Prostate gland (tissue), 2 donors: ENCODE results near the gene RAB2B. TPM values are rescaled to one million over a fixed set of nuclear protein-coding genes. Genes with fewer than 3 reads are reported as not detected.

Experiments used
- DNase-seq: peaks from one replicate; pipeline ENCODE4 v3.0.0-alpha.2; 2019; ENCODE audit warnings: low spot score
- H3K27ac ChIP-seq, 2 donors: fragments of 200-600 bp; sonication (generic); 2 replicates each; pipeline ENCODE4 v1.5.1; 2017 to 2019
- H3K27me3 ChIP-seq: fragments of 200-600 bp; sonication (generic); replicated peaks from 2 replicates; pipeline ENCODE4 v1.5.1; 2019; ENCODE audit not compliant: insufficient read depth
- H3K36me3 ChIP-seq, 2 donors: fragments of 200-600 bp; sonication (generic); 1 replicate in 1 of 2; 2 replicates in 1 of 2; pipeline versions ENCODE4 v1.5.1 to v1.8.1; 2017 to 2019
- H3K4me1 ChIP-seq: fragments of 200-600 bp; sonication (generic); replicated peaks from 2 replicates; pipeline ENCODE4 v1.5.1; 2019
- H3K4me3 ChIP-seq, 2 donors: fragments of 200-600 bp; sonication (generic); 2 replicates each; pipeline ENCODE4 v1.5.1; 2017 to 2019
- H3K9me3 ChIP-seq: fragments of 200-600 bp; sonication (generic); 2 replicates; pipeline ENCODE4 v1.5.1; 2017
- CTCF ChIP-seq, 4 experiments: fragments of 200-600 bp in 2 of 4; fragments of 450-650 bp in 2 of 4; sonication (generic) in 2 of 4; IDR thresholded peaks; 1 replicate in 3 of 4; 2 replicates in 1 of 4; pipeline ENCODE4 v1.5.1; 2016 to 2019; ENCODE audit warnings: antibody characterized with exemption in 4 of 4, mild to moderate bottlenecking in 2 of 4, moderate library complexity in 2 of 4
- POLR2A ChIP-seq: fragments of 450-650 bp; IDR thresholded peaks from one replicate; pipeline ENCODE4 v1.6.1; 2016; ENCODE audit warnings: antibody characterized with exemption, mild to moderate bottlenecking
- POLR2AphosphoS5 ChIP-seq: sonication (generic); formaldehyde crosslinking; IDR thresholded peaks from one replicate; pipeline ENCODE4 v1.6.1; 2017; ENCODE audit warnings: antibody characterized with exemption
- WGBS: methylation state at CpG from one replicate; pipeline ENCODE4 v1.1.5; 2018; 5-methylcytosine and 5-hydroxymethylcytosine counted together
- intact Hi-C: fragments of 100-400 bp; cut with DNase I; formaldehyde crosslinking; loops from one replicate; pipeline ENCODE4 v1.14.2; 2022
- total RNA-seq, 2 donors: library from RNA; depleted of rRNA; stranded (reverse); fragments of >200 nt; gene quantifications; one replicate each; pipeline ENCODE4 v1.1.0, GENCODE V29; 2016

RAB2B gene
- total RNA-seq, 2 donors from 2014 or later = 25.1 to 35.9 TPM

GRCh38 chr14:21523203-21523602 lies 46.4 kb upstream of the RAB2B start:
- Histone ChIP-seq H3K27me3 (no peaks in the 10 kb centered on the region), H3K27ac (no peak overlapping the region), H3K4me1 (no peaks in the 10 kb centered on the region), H3K4me3 (no peak overlapping the region), H3K36me3 (no peaks in the 10 kb centered on the region), H3K9me3 (no peaks in the 10 kb centered on the region)
- TF ChIP-seq POLR2AphosphoS5 = no peak
- no peak for TF ChIP-seq CTCF (IDR thresholded peaks at IDR 0.05)
- TF ChIP-seq POLR2A = no peak
- DNase-seq = no peak
- intact Hi-C loops = no loop called here
- WGBS = 93% methylated on average over 6 of the region's 7 CpGs

- Histone ChIP-seq H3K4me3 (no peak overlapping the region), H3K9me3 (no peaks in the 10 kb centered on the region), H3K27ac (no peak overlapping the region), H3K36me3 (no peaks in the 10 kb centered on the region), H3K4me1 (no peaks in the 10 kb centered on the region), H3K27me3 (no peaks in the 10 kb centered on the region)
- intact Hi-C loops = no loop called here
- DNase-seq = no peak
- WGBS = 93% methylated on average over 2 of the region's 2 CpGs
- no peak for TF ChIP-seq POLR2AphosphoS5
- TF ChIP-seq CTCF (IDR thresholded peaks at IDR 0.05) = no peak
- TF ChIP-seq POLR2A = no peak
Observed at GRCh38 chr14:21521501-21521900, 44.7 kb upstream of the RAB2B start.

- H3K27ac ChIP-seq = no peak overlapping the region
- H3K4me1 ChIP-seq = no peaks in the 10 kb centered on the region
- WGBS = 96% methylated on average over 1 of the region's 1 CpG
- no peaks in the 10 kb centered on the region for H3K27me3 ChIP-seq
- H3K9me3 ChIP-seq = no peaks in the 10 kb centered on the region
- no peak for TF ChIP-seq POLR2AphosphoS5
- no peak for TF ChIP-seq CTCF (IDR thresholded peaks at IDR 0.05)
- no peak for TF ChIP-seq POLR2A
- intact Hi-C loops = no loop called here
- no peak for DNase-seq
- H3K4me3 ChIP-seq = no peak overlapping the region
- no peaks in the 10 kb centered on the region for H3K36me3 ChIP-seq
Observed at GRCh38 chr14:21520767-21521166, 44.0 kb upstream of the RAB2B start.

- WGBS = 76% methylated on average over 2 of the region's 2 CpGs
- no peak for DNase-seq
- TF ChIP-seq POLR2A = no peak
Observed at GRCh38 chr14:21518725-21519124, 42.0 kb upstream of the RAB2B start.

GRCh38 chr14:21514341-21514740 lies 37.6 kb upstream of the RAB2B start:
- TF ChIP-seq CTCF (IDR thresholded peaks at IDR 0.05) = no peak
- no peak for TF ChIP-seq POLR2AphosphoS5
- TF ChIP-seq POLR2A = no peak
- intact Hi-C loops = no loop called here
- WGBS = 93% methylated on average over 1 of the region's 1 CpG
- Histone ChIP-seq H3K4me3 (no peak overlapping the region), H3K27me3 (no peaks in the 10 kb centered on the region), H3K27ac (no peak overlapping the region), H3K9me3 (no peaks in the 10 kb centered on the region), H3K4me1 (no peaks in the 10 kb centered on the region), H3K36me3 (no peaks in the 10 kb centered on the region)
- DNase-seq = no peak

More at GRCh38 chr14:21518725-21519124, 42.0 kb upstream of the RAB2B start:
- Histone ChIP-seq H3K27ac (no peak overlapping the region), H3K36me3 (no peaks in the 10 kb centered on the region), H3K4me1 (no peaks in the 10 kb centered on the region), H3K4me3 (no peak overlapping the region), H3K27me3 (no peaks in the 10 kb centered on the region), H3K9me3 (no peaks in the 10 kb centered on the region)
- intact Hi-C loops = no loop called here
